ENCODE results near the gene CDKN2D.

The CDKN2D gene

GRCh38 chr19:10601999-10602329 is 33.2 kb upstream of the CDKN2D start:
- peaks cover 16% of the 10 kb centered on the region for H3F3A ChIP-seq (ENCODE audit: insufficient read depth)
- H3K4me2 ChIP-seq (ENCODE audit: low read depth, low read length, poor library complexity, severe bottlenecking): peak overlapping the region; percentile 7
- H2AFZ ChIP-seq (ENCODE audit: low read depth, low read length, severe bottlenecking): no peak overlapping the region
- no peak overlapping the region for H3K27ac ChIP-seq (ENCODE audit: low read depth, low read length)
- no peak overlapping the region for H3K4me3 ChIP-seq (ENCODE audit: insufficient read depth, low read length, poor library complexity, severe bottlenecking)
- H3K36me3 ChIP-seq (ENCODE audit: low read length): no peaks in the 10 kb centered on the region
- no peaks in the 10 kb centered on the region for H4K20me1 ChIP-seq (ENCODE audit: low read depth, low read length)
- TF ChIP-seq EZH2phosphoT487 (conservative IDR thresholded peaks at IDR 0.05; ENCODE audit: low read length) (no peak), CTCF (IDR thresholded peaks at IDR 0.05; ENCODE audit: insufficient read depth, low read length, poor library complexity, severe bottlenecking) (no peak)
- no peaks in the 10 kb centered on the region for H3K9me3 ChIP-seq (ENCODE audit: insufficient read depth, low read length)
- no peak overlapping the region for H3K9ac ChIP-seq (ENCODE audit: low read length)
- no peaks in the 10 kb centered on the region for H3K9me2 ChIP-seq (replicated peaks; ENCODE audit: insufficient read depth, low read length)
- H3K27me3 ChIP-seq (ENCODE audit: low read length): no peaks in the 10 kb centered on the region
- H3K79me2 ChIP-seq (ENCODE audit: insufficient read depth, low read length): peaks cover 4% of the 10 kb centered on the region; the same call in 1 of the 2 replicates

- H3K36me3 ChIP-seq (ENCODE audit: low read length): no peaks in the 10 kb centered on the region
- no peak for TF ChIP-seq CTCF (IDR thresholded peaks at IDR 0.05; ENCODE audit: insufficient read depth, low read length, poor library complexity, severe bottlenecking)
- no peak for TF ChIP-seq EZH2phosphoT487 (conservative IDR thresholded peaks at IDR 0.05; ENCODE audit: low read length)
- no peaks in the 10 kb centered on the region for H3K9me2 ChIP-seq (replicated peaks; ENCODE audit: insufficient read depth, low read length)
- no peak overlapping the region for H3K9ac ChIP-seq (ENCODE audit: low read length)
- no peak overlapping the region for H3K4me3 ChIP-seq (ENCODE audit: insufficient read depth, low read length, poor library complexity, severe bottlenecking)
- H3K9me3 ChIP-seq (ENCODE audit: insufficient read depth, low read length): no peaks in the 10 kb centered on the region
- H3K27ac ChIP-seq (ENCODE audit: low read depth, low read length): no peak overlapping the region
- no peak overlapping the region for H3K4me2 ChIP-seq (ENCODE audit: low read depth, low read length, poor library complexity, severe bottlenecking)
- H3K79me2 ChIP-seq (ENCODE audit: insufficient read depth, low read length): peaks cover 4% of the 10 kb centered on the region; the same call in 1 of the 2 replicates
- H4K20me1 ChIP-seq (ENCODE audit: low read depth, low read length): no peaks in the 10 kb centered on the region
- no peaks in the 10 kb centered on the region for H3K27me3 ChIP-seq (ENCODE audit: low read length)
- peaks cover 16% of the 10 kb centered on the region for H3F3A ChIP-seq (ENCODE audit: insufficient read depth)
- H2AFZ ChIP-seq (ENCODE audit: low read depth, low read length, severe bottlenecking): no peak overlapping the region
These were observed 31.4 kb upstream of the CDKN2D start for GRCh38 chr19:10600149-10600548.

GRCh38 chr19:10593820-10594637 is 25.2 kb upstream of the CDKN2D start:
- Histone ChIP-seq H3K36me3 (ENCODE audit: low read length) (no peaks in the 10 kb centered on the region), H2AFZ (ENCODE audit: low read depth, low read length, severe bottlenecking) (no peak overlapping the region), H4K20me1 (ENCODE audit: low read depth, low read length) (no peaks in the 10 kb centered on the region), H3K9me3 (ENCODE audit: insufficient read depth, low read length) (no peaks in the 10 kb centered on the region), H3K27me3 (ENCODE audit: low read length) (no peaks in the 10 kb centered on the region), H3F3A (ENCODE audit: insufficient read depth) (no peaks in the 10 kb centered on the region), H3K4me2 (ENCODE audit: low read depth, low read length, poor library complexity, severe bottlenecking) (no peak overlapping the region), H3K79me2 (ENCODE audit: insufficient read depth, low read length) (no peaks in the 10 kb centered on the region), H3K9ac (ENCODE audit: low read length) (no peak overlapping the region), H3K4me3 (ENCODE audit: insufficient read depth, low read length, poor library complexity, severe bottlenecking) (no peak overlapping the region), H3K27ac (ENCODE audit: low read depth, low read length) (no peak overlapping the region), H3K9me2 (replicated peaks; ENCODE audit: insufficient read depth, low read length) (no peaks in the 10 kb centered on the region)
- TF ChIP-seq CTCF (IDR thresholded peaks at IDR 0.05; ENCODE audit: insufficient read depth, low read length, poor library complexity, severe bottlenecking) (no peak), EZH2phosphoT487 (conservative IDR thresholded peaks at IDR 0.05; ENCODE audit: low read length) (no peak)
